GM12891 (cell line): ENCODE measurements around the gene ARMH3. TPM values are rescaled to one million over a fixed set of nuclear protein-coding genes. Genes with fewer than 3 reads are reported as not detected.
A peak's percentile ranks its signal among the peaks of the same experiment; 100 is the strongest.

Source experiments
- DNase-seq: peaks from one replicate; pipeline ENCODE4 v3.0.0; 2011; ENCODE audit warnings: low spot score; ENCODE audit not compliant: insufficient read length
- FAIRE-seq: peaks from 2 replicates; lab custom pipeline; 2011; peaks lifted over from hg19 to GRCh38; lab: Jason Lieb, UNC
- PAX5 ChIP-seq: IDR thresholded peaks from 2 replicates; pipeline ENCODE4 v1.6.1; 2011; ENCODE audit warnings: low read length, moderate library complexity, mild to moderate bottlenecking; ENCODE audit not compliant: insufficient read depth, severe bottlenecking
- POLR2A ChIP-seq: IDR thresholded peaks from 2 replicates; pipeline ENCODE4 v1.6.1; 2011; ENCODE audit warnings: low read depth, low read length, control low read depth
- POLR2AphosphoS5 ChIP-seq: IDR thresholded peaks from 2 replicates; pipeline ENCODE4 v1.6.1; 2011; ENCODE audit warnings: low read depth, low read length, control low read depth
- POU2F2 ChIP-seq: IDR thresholded peaks from 2 replicates; pipeline ENCODE4 v1.6.1; 2011; ENCODE audit warnings: low read depth, mild to moderate bottlenecking, control low read depth, low read length, moderate library complexity
- SPI1 ChIP-seq: IDR thresholded peaks from 2 replicates; pipeline ENCODE4 v1.6.1; 2011; ENCODE audit warnings: low read depth, low read length, control low read depth
- TAF1 ChIP-seq: IDR thresholded peaks from 2 replicates; pipeline ENCODE4 v1.6.1; 2011; ENCODE audit warnings: low read depth, low read length, control low read depth
- polyA plus RNA-seq: library from polyadenylated mRNA; unstranded; fragments of >200 nt; gene quantifications from one replicate; pipeline ENCODE4 v1.2.1, GENCODE V29; 2012; ENCODE audit warnings: low read depth, missing spikeins, inconsistent platforms; ENCODE audit not compliant: missing spikeins

The ARMH3 gene, protein sequence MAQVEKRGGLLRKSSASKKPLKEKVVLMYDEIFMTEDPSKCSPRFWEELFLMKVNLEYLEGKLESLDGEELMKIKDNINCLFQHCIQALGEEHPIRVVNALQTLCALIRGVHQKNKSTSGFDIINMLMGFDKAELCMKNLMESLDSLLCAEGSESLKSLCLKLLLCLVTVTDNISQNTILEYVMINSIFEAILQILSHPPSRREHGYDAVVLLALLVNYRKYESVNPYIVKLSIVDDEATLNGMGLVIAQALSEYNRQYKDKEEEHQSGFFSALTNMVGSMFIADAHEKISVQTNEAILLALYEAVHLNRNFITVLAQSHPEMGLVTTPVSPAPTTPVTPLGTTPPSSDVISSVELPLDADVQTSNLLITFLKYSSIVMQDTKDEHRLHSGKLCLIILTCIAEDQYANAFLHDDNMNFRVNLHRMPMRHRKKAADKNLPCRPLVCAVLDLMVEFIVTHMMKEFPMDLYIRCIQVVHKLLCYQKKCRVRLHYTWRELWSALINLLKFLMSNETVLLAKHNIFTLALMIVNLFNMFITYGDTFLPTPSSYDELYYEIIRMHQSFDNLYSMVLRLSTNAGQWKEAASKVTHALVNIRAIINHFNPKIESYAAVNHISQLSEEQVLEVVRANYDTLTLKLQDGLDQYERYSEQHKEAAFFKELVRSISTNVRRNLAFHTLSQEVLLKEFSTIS
- 15.8 TPM for polyA plus RNA-seq

DNA sequence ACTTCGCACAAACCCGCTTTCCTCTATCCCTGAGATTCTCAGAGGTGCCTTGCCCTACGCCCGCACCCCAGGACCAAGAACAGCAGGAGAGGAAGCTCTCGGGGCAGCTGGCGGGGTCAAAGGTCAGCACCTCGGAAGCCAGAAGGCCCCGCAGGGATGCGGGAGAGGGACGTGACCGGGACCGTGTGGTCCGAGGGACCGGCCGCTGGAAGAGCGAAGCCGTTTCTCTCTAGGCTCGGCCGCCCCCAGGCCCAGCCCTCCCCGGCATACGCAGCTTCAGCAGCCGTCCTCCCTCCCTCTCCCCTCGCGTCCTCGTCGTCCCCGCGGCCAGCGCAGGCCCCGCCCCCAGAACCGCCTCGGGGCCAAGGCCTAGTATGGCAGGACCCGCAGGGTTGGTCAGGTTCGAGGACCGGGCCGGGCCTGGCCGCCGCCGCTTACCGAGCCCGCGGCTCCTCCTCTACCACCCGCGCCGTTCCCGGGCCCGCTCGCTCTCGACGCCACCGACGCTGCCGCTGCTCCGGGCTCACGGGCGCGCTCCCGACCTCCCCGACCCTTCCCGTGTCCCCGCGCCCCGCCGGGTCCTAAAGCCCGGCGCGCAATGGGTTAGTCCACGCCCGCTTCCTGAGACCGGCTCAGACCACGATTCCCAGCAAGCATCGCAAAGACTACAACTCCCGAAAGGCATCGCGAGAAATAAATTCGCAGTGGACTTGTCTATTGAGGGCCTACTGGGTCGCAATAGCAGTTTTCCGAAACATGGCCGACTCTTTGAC lies at the start of gene ARMH3:
ARMH3 (minus strand) TSS at position 527 of the 773 bp plus-strand sequence. CDS start 16,059 bp downstream, outside the sequence.
- FAIRE-seq (peak; percentile 95), DNase-seq (peak; percentile 97)
- TF ChIP-seq POLR2AphosphoS5 (peak; percentile 43; the same call in 1 of the 2 replicates), POLR2A (peak; percentile 52; the same call in 1 of the 2 replicates), SPI1 (0 out of 2 replicates have a peak, but pooled peaks have one; percentile 10), POU2F2 (no peak), TAF1 (peak; percentile 21; the same call in 1 of the 2 replicates), PAX5 (no peak)

DNA sequence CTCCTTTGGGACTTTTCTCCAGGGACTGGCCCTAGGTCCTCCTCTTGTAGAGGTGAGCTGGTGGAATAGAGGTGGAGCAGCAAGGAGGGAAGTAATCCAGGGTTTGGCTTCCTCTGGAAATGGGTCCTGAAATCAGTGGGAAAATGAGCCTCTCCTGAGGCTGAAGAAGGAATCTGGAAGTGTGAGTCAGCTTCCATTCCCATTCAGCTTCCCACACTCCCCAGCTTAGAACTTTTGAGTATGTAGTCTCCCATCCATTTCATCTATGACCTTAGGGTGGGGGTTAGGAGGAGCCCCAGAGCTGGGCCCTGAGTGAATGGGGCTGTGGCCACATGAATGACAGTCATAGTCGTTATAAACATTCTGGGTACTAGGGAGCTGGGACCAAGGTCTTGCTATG lies 46.4 kb upstream of the ARMH3 start:
- TF ChIP-seq POLR2AphosphoS5: no peak
- no peak for TF ChIP-seq PAX5
- TF ChIP-seq TAF1: no peak
- FAIRE-seq (no peak), DNase-seq (no peak)

DNA sequence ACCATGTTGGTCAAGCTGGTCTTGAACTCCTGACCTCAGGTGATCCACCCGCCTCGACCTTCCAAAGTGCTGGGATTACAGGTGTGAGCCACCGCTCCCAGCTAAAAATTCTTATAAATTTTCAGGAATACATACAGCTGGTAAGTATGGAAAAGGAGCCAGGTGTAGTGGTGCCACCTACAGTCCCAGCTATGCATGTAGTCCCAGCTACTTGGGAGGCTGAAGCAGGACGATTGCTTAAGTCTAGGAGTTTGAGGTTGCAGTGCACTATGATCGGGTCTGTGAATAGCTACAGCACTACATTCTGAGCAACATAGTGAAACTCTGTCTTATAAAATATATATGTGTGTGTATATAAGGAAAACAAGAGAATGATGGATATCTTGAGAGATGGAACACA lies 45.2 kb upstream of the ARMH3 start:
- FAIRE-seq (no peak), DNase-seq (no peak)
- TF ChIP-seq POU2F2: no peak
- TF ChIP-seq POLR2AphosphoS5: no peak
- no peak for TF ChIP-seq TAF1
- TF ChIP-seq POLR2A: no peak
- TF ChIP-seq SPI1: no peak
- TF ChIP-seq PAX5: no peak

DNA sequence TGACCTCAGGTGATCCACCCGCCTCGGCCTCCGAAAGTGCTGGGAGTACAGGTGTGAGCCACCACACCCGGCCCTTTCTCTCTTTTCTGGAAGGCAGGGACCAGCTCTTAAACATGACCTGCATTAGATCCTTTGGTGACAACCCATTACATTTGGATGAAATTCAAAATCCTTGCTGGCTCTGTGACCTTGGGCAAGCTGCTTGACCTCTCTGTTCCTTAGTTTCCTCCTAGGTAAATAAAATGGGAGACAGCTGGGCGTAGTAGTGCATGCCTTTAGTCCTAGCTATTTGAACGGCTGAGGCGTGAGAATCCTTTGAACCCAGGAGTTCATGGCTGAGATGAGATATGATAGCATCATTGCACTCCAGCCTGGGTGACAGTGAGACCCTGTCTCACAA lies 40.5 kb upstream of the ARMH3 start:
- no peak for TF ChIP-seq POLR2A
- TF ChIP-seq SPI1: no peak
- no peak for TF ChIP-seq POLR2AphosphoS5
- DNase-seq: no peak
- FAIRE-seq: no peak

DNA sequence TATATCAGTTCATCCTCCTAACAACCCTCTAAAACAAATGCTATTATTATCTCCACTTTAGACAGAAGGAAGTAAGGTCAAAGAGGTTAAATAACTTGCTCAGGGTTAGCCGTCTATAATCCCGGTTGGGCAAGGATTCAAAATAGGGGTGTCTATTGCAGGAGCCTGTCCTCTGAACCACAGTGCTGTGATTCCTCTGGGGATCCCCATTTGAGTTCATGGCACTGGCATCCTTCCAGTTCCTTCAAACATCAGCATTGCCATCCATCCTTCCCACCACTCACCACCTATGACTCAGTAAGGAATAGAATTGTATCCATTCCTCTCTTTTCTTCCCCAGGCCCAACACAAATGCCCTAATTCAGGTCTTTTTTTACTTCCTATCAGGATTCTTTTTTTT lies 34.8 kb upstream of the ARMH3 start:
- TF ChIP-seq PAX5 (no peak), POLR2A (no peak), SPI1 (no peak), POU2F2 (no peak), TAF1 (no peak)
- no peak for FAIRE-seq
- DNase-seq: no peak

DNA sequence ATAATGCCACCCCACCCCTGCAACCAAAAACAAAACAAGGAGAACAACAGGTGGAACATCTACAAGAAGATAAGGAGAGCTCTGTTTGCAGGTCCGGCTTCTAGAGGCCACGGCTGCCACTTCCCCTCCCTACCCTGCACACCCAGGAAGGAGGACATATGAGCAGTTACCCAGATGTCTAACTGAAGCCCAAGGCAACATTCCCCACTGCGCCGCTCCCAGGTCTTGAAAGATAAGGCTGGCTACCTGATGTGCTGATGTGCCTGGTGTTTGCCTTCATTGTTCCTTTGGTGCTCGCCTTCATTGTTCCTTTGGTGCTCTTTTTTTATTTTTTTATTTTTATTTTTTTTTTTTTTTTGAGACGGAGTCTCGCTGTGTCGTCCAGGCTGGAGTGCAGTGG lies 30.2 kb upstream of the ARMH3 start:
- DNase-seq (no peak), FAIRE-seq (no peak)
- TF ChIP-seq POU2F2: no peak
- no peak for TF ChIP-seq POLR2A
- no peak for TF ChIP-seq TAF1
- TF ChIP-seq SPI1: no peak
- TF ChIP-seq POLR2AphosphoS5: no peak
- no peak for TF ChIP-seq PAX5

DNA sequence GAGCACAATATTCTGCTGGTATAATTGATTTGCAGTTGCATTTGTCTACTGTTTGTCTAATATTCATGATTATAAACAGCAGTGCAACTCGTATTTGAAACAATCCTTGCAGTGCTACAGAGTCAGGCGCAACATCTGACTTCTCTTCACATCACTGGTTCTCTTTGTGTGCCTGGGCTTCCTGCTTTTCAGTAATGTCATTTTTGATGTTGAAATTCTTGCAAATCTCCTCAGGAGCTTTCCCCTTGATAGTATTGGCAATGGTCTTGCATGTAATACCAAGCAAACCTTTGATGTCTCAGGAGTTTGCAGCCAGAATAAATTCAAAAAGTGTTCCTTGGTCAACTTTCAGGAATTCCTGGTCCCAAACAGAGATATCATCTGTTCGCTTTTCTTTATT lies 29.4 kb upstream of the ARMH3 start:
- DNase-seq: no peak
- FAIRE-seq: no peak
- TF ChIP-seq TAF1 (no peak), POLR2AphosphoS5 (no peak), PAX5 (no peak), POLR2A (no peak), POU2F2 (no peak), SPI1 (no peak)

DNA sequence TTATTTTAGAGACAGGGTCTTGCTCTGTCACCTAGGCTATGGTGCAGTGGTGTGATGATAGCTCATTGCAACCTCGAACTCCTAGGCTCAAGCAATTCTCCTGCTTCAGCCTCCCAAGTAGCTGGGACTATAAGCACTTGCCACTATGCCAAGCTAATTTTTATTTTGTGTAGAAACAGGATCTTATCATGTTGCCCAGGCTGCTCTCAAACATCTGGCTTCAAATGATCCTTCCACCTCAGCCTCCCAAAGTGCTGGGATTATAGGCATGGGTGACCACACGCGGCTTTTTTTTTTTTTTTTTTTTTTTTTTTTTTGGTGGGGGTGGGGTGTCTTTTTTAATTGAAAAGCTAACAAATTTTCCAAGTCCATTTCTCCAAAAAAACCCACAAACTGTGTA lies 27.6 kb upstream of the ARMH3 start:
- no peak for DNase-seq
- TF ChIP-seq POU2F2: no peak
- TF ChIP-seq POLR2A: no peak
- no peak for TF ChIP-seq POLR2AphosphoS5
- no peak for TF ChIP-seq SPI1
- TF ChIP-seq TAF1: no peak
- TF ChIP-seq PAX5: no peak
- no peak for FAIRE-seq

DNA sequence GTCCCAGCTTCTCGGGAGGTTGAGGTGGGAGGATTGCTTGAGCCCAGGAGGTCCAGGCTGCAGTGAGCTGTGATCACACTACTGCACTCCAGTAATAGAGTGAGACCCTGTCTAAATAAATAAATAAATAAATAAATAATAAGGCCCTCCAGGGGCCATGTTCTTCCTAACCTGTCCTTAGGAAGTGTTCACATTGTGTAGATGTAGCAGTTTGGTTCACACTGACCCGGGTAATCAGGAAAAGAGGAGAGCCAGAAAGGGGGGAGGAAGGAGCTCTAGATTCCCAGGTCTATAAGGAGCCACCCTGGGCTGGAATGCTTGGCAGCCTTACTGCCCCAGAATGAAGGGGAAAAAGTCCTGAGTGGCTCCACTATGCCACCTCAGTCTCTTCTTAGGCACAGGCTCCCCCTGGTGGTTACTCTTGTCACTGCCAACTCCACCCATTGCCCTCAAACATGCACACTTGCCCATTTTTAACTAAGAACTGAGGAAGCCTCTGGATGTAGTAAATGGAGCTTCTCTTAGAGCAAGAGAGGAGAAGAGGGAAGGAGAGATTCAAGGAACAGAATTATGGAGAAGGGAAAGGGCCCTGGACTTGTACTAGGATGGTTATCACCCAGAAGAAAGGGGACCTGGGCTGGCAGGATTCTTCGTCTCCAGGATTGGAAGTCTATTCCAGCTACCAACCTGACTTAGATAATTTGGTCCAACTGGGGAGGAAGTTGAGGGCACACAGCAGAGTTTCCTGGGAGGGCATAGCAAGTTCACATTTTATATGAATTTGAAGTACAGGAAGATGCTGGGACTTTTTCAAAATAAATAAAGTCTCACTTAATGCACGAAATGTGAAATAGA lies 16.9 kb upstream of the ARMH3 start:
- no peak for TF ChIP-seq SPI1
- no peak for TF ChIP-seq POLR2AphosphoS5
- no peak for TF ChIP-seq TAF1
- TF ChIP-seq POU2F2: no peak
- no peak for TF ChIP-seq POLR2A
- no peak for TF ChIP-seq PAX5
- DNase-seq: peak; percentile 60
- FAIRE-seq: peak; percentile 96
